A549 (cell line): ENCODE measurements around the gene NHSL1. TPM values are rescaled to one million over a fixed set of nuclear protein-coding genes. Genes with fewer than 3 reads are reported as not detected.

ENCODE experiments used
- ATAC-seq, 2 experiments: fragments of 200-7000 bp in 1 of 2; fragments of >200 bp in 1 of 2; cut with Nextera tagmentation in 1 of 2; cut with Tn5 transposase in 1 of 2; 3 replicates each; pipeline versions ENCODE4 v1.8.0 to v1.9.1; 2018 to 2020; ENCODE audit warnings: mild to moderate bottlenecking in 1 of 2, moderate library complexity in 1 of 2
- CTCF ChIA-PET: fragments of 300-600 bp; sonication (Branson Sonifier 250); formaldehyde crosslinking; extraction: SDS; loops from one replicate; lab custom pipeline; 2021; ENCODE audit warnings: antibody characterized with exemption, inconsistent platforms; lab: Yijun Ruan, JAX
- POLR2A ChIA-PET: fragments of 350-600 bp; formaldehyde crosslinking; extraction: SDS; loops from one replicate; lab custom pipeline; 2021; ENCODE audit warnings: antibody characterized with exemption, inconsistent platforms; lab: Yijun Ruan, JAX
- DNase-seq, 2 experiments: peaks; one replicate each; pipeline versions ENCODE4 v3.0.0 to v3.0.0-alpha.2; 2011 to 2016; ENCODE audit warnings: low read depth in 1 of 2, low spot score in 1 of 2
- FAIRE-seq: peaks from 2 replicates; lab custom pipeline; 2011; peaks lifted over from hg19 to GRCh38; lab: Jason Lieb, UNC
- H3K27ac ChIP-seq, 2 experiments: fragments of >200 bp; sonication (Bioruptor Twin); formaldehyde crosslinking; 3 replicates each; pipeline ENCODE4 v1.5.1; 2016 to 2017
- H3K4me1 ChIP-seq: fragments of >200 bp; sonication (Bioruptor Twin); formaldehyde crosslinking; 3 replicates; pipeline ENCODE4 v1.6.1; 2016
- H3K4me2 ChIP-seq: fragments of >200 bp; sonication (Bioruptor Twin); formaldehyde crosslinking; 3 replicates; pipeline ENCODE4 v1.6.1; 2016
- H3K4me3 ChIP-seq: fragments of >200 bp; sonication (Bioruptor Twin); formaldehyde crosslinking; 3 replicates; pipeline ENCODE4 v1.5.1; 2016
- H3K9me3 ChIP-seq: fragments of >200 bp; sonication (Bioruptor Twin); formaldehyde crosslinking; 3 replicates; pipeline ENCODE4 v1.6.1; 2016
- EHF ChIP-seq: fragments of 250-450 bp; sonication (Bioruptor Pico); IDR thresholded peaks from 2 replicates; pipeline ENCODE4 v1.5.0; 2020; ENCODE audit warnings: mild to moderate bottlenecking
- ELK1 ChIP-seq: fragments of 150-350 bp; IDR thresholded peaks from 2 replicates; pipeline ENCODE4 v1.6.1; 2014; ENCODE audit warnings: low read depth, mild to moderate bottlenecking, low read length
- ESRRA ChIP-seq: fragments of 150-350 bp; IDR thresholded peaks from 2 replicates; pipeline ENCODE4 v1.6.1; 2014; ENCODE audit warnings: mild to moderate bottlenecking, low read length, borderline replicate concordance
- GATA3 ChIP-seq: IDR thresholded peaks from 2 replicates; pipeline ENCODE4 v1.6.1; 2012; ENCODE audit warnings: borderline replicate concordance
- HOXA7 ChIP-seq: fragments of 250-450 bp; sonication (Bioruptor Pico); IDR thresholded peaks from 2 replicates; pipeline ENCODE4 v1.5.0; 2020; ENCODE audit warnings: mild to moderate bottlenecking, moderate library complexity
- MAFK ChIP-seq: fragments of 450-650 bp; IDR thresholded peaks from 2 replicates; pipeline ENCODE4 v1.6.1; 2014; ENCODE audit not compliant: partially characterized antibody
- PHF8 ChIP-seq: fragments of 200-600 bp; sonication (generic); IDR thresholded peaks from 2 replicates; pipeline ENCODE4 v1.6.1; 2016; ENCODE audit warnings: low read depth, mild to moderate bottlenecking, antibody characterized with exemption, moderate library complexity, borderline replicate concordance
- RARB ChIP-seq: fragments of 250-450 bp; sonication (Bioruptor Pico); IDR thresholded peaks from 2 replicates; pipeline ENCODE4 v1.8.0; 2021; ENCODE audit warnings: mild to moderate bottlenecking, moderate library complexity
- RCOR1 ChIP-seq: fragments of 150-350 bp; IDR thresholded peaks from 2 replicates; pipeline ENCODE4 v1.6.1; 2014; ENCODE audit warnings: antibody characterized with exemption, low read length, low read depth
- REST ChIP-seq: fragments of 200-600 bp; sonication (generic); IDR thresholded peaks from 2 replicates; pipeline ENCODE4 v1.6.1; 2016; ENCODE audit warnings: antibody characterized with exemption, mild to moderate bottlenecking, moderate library complexity
- RNF2 ChIP-seq: fragments of 200-600 bp; sonication (generic); IDR thresholded peaks from 2 replicates; pipeline ENCODE4 v1.6.1; 2016; ENCODE audit warnings: low read depth, mild to moderate bottlenecking, antibody characterized with exemption, moderate library complexity, borderline replicate concordance
- SMC3 ChIP-seq: fragments of >200 bp; sonication (Bioruptor Twin); formaldehyde crosslinking; IDR thresholded peaks from 3 replicates; pipeline ENCODE4 v1.6.1; 2018; ENCODE audit warnings: inconsistent platforms
- ZSCAN20 ChIP-seq: fragments of 250-450 bp; sonication (Bioruptor Pico); IDR thresholded peaks from 2 replicates; pipeline ENCODE4 v1.8.0; 2022; ENCODE audit warnings: mild to moderate bottlenecking, moderate library complexity
- WGBS: methylation state at CpG from one replicate; pipeline ENCODE4 v1.1.6; 2017; ENCODE audit errors: missing lambda C conversion rate; 5-methylcytosine and 5-hydroxymethylcytosine counted together
- polyA plus RNA-seq, 4 experiments: library from polyadenylated mRNA; depleted of rRNA in 3 of 4; stranded (reverse); fragments of >200 nt; fragmentation: RNase III in 1 of 4; extraction: RNeasy Plus Mini Kit Qiagen cat#74134 plus additional on column Dnase treatment in 1 of 4; gene quantifications; 2 replicates in 3 of 4; 3 replicates in 1 of 4; pipeline ENCODE4 v1.2.3, GENCODE V29; 2011 to 2017
- TF ChIP-seq, protein P1 (sequence below): fragments of >200 bp; sonication (Bioruptor Twin); formaldehyde crosslinking; IDR thresholded peaks from 2 replicates; pipeline ENCODE4 v1.6.1; 2016

Gene NHSL1
- polyA plus RNA-seq, 2 of the 4 experiments (the other 2 are of a cell fraction): 1.6 to 2.8 TPM

DNA sequence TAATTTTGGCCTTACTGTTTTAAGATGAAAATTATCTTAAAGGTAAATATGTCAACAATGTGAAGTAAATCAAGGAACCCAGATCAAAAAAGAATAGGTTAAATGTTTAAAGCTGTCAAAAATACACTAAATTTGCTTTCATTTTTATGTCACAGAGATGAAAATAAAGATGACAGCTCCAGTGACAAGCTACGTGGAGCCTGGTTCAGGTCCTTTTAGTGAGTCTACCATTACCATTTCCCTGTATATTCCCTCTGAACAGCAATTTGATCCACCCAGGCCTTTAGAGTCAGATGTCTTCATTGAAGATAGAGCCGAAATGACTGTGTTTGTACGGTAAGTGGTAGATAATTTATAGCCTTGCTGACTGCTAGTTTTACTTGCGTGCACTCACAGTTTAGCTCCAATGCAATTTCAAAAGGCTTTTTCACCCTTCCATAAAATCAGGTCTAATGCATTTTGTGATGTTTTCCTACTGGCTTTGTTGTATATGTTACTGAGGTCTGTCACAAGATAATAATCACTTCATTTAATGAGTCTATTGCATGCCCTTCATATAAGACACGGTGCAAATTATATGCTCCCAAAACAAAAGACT is 93.4 kb downstream of the NHSL1 start:
- CTCF ChIA-PET: interaction anchor here (0.6 to 3.3 kb wide), 4 partner anchors 8 to 290 kb away, joined by 3 to 19 read pairs (median 4); no protein-coding TSS in a partner anchor
- Histone ChIP-seq H3K4me1 (peaks cover 18% of the 10 kb centered on the region), H3K4me3 (no peak overlapping the region), H3K27ac (no peak overlapping the region), H3K9me3 (no peaks in the 10 kb centered on the region), H3K4me2 (no peak overlapping the region; the same call in 2 of the 3 replicates)
- no peak for ATAC-seq
- no peak for TF ChIP-seq ESRRA
- no peak for TF ChIP-seq MAFK
- no peak for TF ChIP-seq ZSCAN20
- TF ChIP-seq RARB (CRISPR knock-in tag): no peak
- no peak for TF ChIP-seq RNF2
- no peak for TF ChIP-seq REST
- TF ChIP-seq RCOR1: no peak
- TF ChIP-seq EHF: no peak
- TF ChIP-seq ELK1: no peak
- TF ChIP-seq SMC3: no peak
- TF ChIP-seq, protein P1, sequence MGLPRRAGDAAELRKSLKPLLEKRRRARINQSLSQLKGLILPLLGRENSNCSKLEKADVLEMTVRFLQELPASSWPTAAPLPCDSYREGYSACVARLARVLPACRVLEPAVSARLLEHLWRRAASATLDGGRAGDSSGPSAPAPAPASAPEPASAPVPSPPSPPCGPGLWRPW: no peak
- no peak for TF ChIP-seq HOXA7
- DNase-seq: no peak
- no peak for FAIRE-seq
- 88% methylated on average over 5 of the region's 5 CpGs for WGBS
- POLR2A ChIA-PET: no interaction called here

- Histone ChIP-seq H3K9me3 (no peaks in the 10 kb centered on the region), H3K4me2 (peak overlapping the region; percentile 71), H3K4me3 (peak overlapping the region; percentile 70), H3K4me1 (peaks cover 7% of the 10 kb centered on the region; the same call in 2 of the 3 replicates), H3K27ac (peak overlapping the region; percentile 97)
- ChIA-PET CTCF (interaction anchor here (0.8 to 3.3 kb wide), 15 partner anchors 10 to 289 kb away, joined by 3 to 19 read pairs (median 4); no protein-coding TSS in a partner anchor), POLR2A (interaction anchor here (0.6 kb wide), 1 partner anchor 295 kb away, joined by 3 read pairs; no protein-coding TSS in a partner anchor)
- 20% methylated on average over 25 of the region's 35 CpGs for WGBS
- TF ChIP-seq PHF8 (0 out of 2 replicates have a peak, but pooled peaks have one; percentile 8), GATA3 (no peak)
- ATAC-seq (peak; percentile 6 to 9; a peak in 3 of 6 replicates), DNase-seq (peak in 1 of 2 experiments; percentile 25), FAIRE-seq (no peak)
Measured at GRCh38 chr6:138404666-138405337, 94.5 kb downstream of the NHSL1 start.
